BJ (cell line): ENCODE results near the gene ARHGEF1. TPM values are rescaled to one million over a fixed set of nuclear protein-coding genes. Genes with fewer than 3 reads are reported as not detected.

ENCODE experiments used
- CTCF ChIA-PET: fragments of 350-600 bp; formaldehyde crosslinking; extraction: SDS; loops from one replicate; lab custom pipeline; 2021; ENCODE audit warnings: antibody characterized with exemption, inconsistent platforms; lab: Yijun Ruan, JAX
- POLR2A ChIA-PET: fragments of 300-600 bp; sonication (Branson Sonifier 250); formaldehyde crosslinking; extraction: SDS; loops from one replicate; lab custom pipeline; 2021; ENCODE audit warnings: antibody characterized with exemption; lab: Charles Lee
- DNase-seq: peaks from one replicate; pipeline ENCODE4 v3.0.0-alpha.2; 2011; ENCODE audit warnings: low read depth
- H3K27me3 ChIP-seq: 2 replicates; pipeline ENCODE4 v1.6.0; 2011; ENCODE audit warnings: low read length; ENCODE audit not compliant: control insufficient read depth, insufficient read depth
- H3K36me3 ChIP-seq: 2 replicates; pipeline ENCODE4 v1.5.1; 2011; ENCODE audit warnings: low read length; ENCODE audit not compliant: control insufficient read depth, insufficient read depth
- H3K4me3 ChIP-seq: 2 replicates; pipeline ENCODE4 v1.5.1; 2011; ENCODE audit warnings: low read depth, mild to moderate bottlenecking, control low read depth, low read length
- CTCF ChIP-seq: IDR thresholded peaks from 2 replicates; pipeline ENCODE4 v1.5.1; 2011; ENCODE audit warnings: low read depth, mild to moderate bottlenecking, control low read depth, inconsistent platforms, low read length, moderate library complexity; ENCODE audit not compliant: insufficient read depth
- polyA plus RNA-seq: library from polyadenylated mRNA; depleted of rRNA; stranded (reverse); fragments of >200 nt; gene quantifications from 2 replicates; pipeline ENCODE4 v1.2.3, GENCODE V29; 2011

Gene ARHGEF1
- polyA plus RNA-seq, 1 experiment, result 41.0 TPM

GRCh38 chr19:41927497-41928192, 44.7 kb downstream of the ARHGEF1 start:
- Histone ChIP-seq H3K27me3 (peaks cover 66% of the 10 kb centered on the region), H3K4me3 (peak overlapping the region; percentile 30), H3K36me3 (no peaks in the 10 kb centered on the region)
- ChIA-PET CTCF (interaction anchor here (0.6 to 1.3 kb wide), 3 partner anchors 10 to 1292 kb away, joined by 3 to 5 read pairs (median 4); no protein-coding TSS in a partner anchor), POLR2A (no interaction called here)
- DNase-seq, result no peak
- TF ChIP-seq CTCF, result no peak

GRCh38 chr19:41928221-41928683, 45.3 kb downstream of the ARHGEF1 start, which contains the start of gene ERFL:
TSS of gene ERFL (minus strand) at chr19:41928449. CDS start at chr19:41912919, 15,530 bp downstream.
- H3K36me3 ChIP-seq, result no peaks in the 10 kb centered on the region
- DNase-seq, result no peak
- CTCF ChIA-PET, result interaction anchor here (0.6 to 1.3 kb wide), 3 partner anchors 9 to 1292 kb away, joined by 3 to 5 read pairs (median 4); no protein-coding TSS in a partner anchor
- no peak for TF ChIP-seq CTCF
- H3K4me3 ChIP-seq, result peak within 1 kb of the TSS; percentile 30
- H3K27me3 ChIP-seq, result peaks cover 65% of the 10 kb centered on the region
- POLR2A ChIA-PET, result no interaction called here

- Histone ChIP-seq H3K27me3 (peaks cover 69% of the 10 kb centered on the region), H3K36me3 (no peaks in the 10 kb centered on the region), H3K4me3 (peak overlapping the region; percentile 17)
- no peak for TF ChIP-seq CTCF
- ChIA-PET POLR2A (no interaction called here), CTCF (interaction anchor here (0.7 to 1.0 kb wide), 2 partner anchors 9 to 17 kb away, joined by 3 to 4 read pairs; no protein-coding TSS in a partner anchor)
- DNase-seq, result no peak
Observed at GRCh38 chr19:41928754-41929535, 46.0 kb downstream of the ARHGEF1 start.

GRCh38 chr19:41929536-41930071, 46.6 kb downstream of the ARHGEF1 start:
- CTCF ChIA-PET, result interaction anchor here (0.7 to 1.5 kb wide), 2 partner anchors 16 to 21 kb away, joined by 3 to 5 read pairs; no protein-coding TSS in a partner anchor
- Histone ChIP-seq H3K27me3 (peaks cover 66% of the 10 kb centered on the region), H3K4me3 (no peak overlapping the region), H3K36me3 (no peaks in the 10 kb centered on the region)
- POLR2A ChIA-PET, result no interaction called here
- no peak for TF ChIP-seq CTCF
- no peak for DNase-seq

GRCh38 chr19:41930322-41930722, 47.3 kb downstream of the ARHGEF1 start:
- DNase-seq, result no peak
- H3K4me3 ChIP-seq, result no peak overlapping the region
- POLR2A ChIA-PET, result no interaction called here
- peaks cover 64% of the 10 kb centered on the region for H3K27me3 ChIP-seq
- CTCF ChIA-PET, result interaction anchor here (0.7 to 1.5 kb wide), 3 partner anchors 11 to 29 kb away, joined by 3 to 5 read pairs (median 3); no protein-coding TSS in a partner anchor
- TF ChIP-seq CTCF, result no peak
- H3K36me3 ChIP-seq, result no peaks in the 10 kb centered on the region
